ENCODE results near the gene PLOD2. TPM values are rescaled to one million over a fixed set of nuclear protein-coding genes. Genes with fewer than 3 reads are reported as not detected.

The PLOD2 gene
- total RNA-seq, 1 donor = 46.1 TPM

DNA sequence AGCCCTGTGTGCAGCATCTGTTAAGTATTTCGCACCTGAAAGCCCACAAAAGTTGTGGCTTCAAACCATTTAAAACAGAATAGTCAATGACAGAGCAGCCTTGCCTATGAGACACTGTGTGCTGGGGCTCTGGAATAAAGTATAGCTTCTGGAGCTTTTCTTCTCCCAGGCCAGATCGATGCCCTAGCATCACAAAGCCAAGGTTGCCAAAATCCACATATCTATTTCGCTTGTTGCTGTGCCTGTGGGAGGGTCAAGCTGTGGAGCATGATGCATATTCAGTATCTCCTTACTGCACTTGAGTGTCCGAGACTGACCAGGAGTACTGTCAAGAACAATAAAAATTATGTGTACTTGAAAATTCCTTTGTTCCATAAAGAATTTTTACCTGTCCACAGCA lies 7.6 kb downstream of the PLOD2 start:
- H3K4me3 ChIP-seq (ENCODE audit: low read depth, low read length) = no peak overlapping the region
- TF ChIP-seq, protein P1, sequence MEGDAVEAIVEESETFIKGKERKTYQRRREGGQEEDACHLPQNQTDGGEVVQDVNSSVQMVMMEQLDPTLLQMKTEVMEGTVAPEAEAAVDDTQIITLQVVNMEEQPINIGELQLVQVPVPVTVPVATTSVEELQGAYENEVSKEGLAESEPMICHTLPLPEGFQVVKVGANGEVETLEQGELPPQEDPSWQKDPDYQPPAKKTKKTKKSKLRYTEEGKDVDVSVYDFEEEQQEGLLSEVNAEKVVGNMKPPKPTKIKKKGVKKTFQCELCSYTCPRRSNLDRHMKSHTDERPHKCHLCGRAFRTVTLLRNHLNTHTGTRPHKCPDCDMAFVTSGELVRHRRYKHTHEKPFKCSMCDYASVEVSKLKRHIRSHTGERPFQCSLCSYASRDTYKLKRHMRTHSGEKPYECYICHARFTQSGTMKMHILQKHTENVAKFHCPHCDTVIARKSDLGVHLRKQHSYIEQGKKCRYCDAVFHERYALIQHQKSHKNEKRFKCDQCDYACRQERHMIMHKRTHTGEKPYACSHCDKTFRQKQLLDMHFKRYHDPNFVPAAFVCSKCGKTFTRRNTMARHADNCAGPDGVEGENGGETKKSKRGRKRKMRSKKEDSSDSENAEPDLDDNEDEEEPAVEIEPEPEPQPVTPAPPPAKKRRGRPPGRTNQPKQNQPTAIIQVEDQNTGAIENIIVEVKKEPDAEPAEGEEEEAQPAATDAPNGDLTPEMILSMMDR (IDR thresholded peaks at IDR 0.05; ENCODE audit: insufficient read depth, low read length) = no peak
- no peak for DNase-seq (ENCODE audit: low read depth)

GRCh38 chr3:146152834-146153233 lies 8.2 kb downstream of the PLOD2 start:
- TF ChIP-seq, protein P1 (IDR thresholded peaks at IDR 0.05; ENCODE audit: insufficient read depth, low read length) = no peak
- H3K4me3 ChIP-seq (ENCODE audit: low read depth, low read length) = no peak overlapping the region
- no peak for DNase-seq (ENCODE audit: low read depth)

- peak; percentile 68 for DNase-seq (ENCODE audit: low read depth)
- H3K4me3 ChIP-seq (ENCODE audit: low read depth, low read length) = no peak overlapping the region
- TF ChIP-seq, protein P1 (IDR thresholded peaks at IDR 0.05; ENCODE audit: insufficient read depth, low read length) = peak; percentile 49
Observed at GRCh38 chr3:146148468-146148931, 12.5 kb downstream of the PLOD2 start.

DNA sequence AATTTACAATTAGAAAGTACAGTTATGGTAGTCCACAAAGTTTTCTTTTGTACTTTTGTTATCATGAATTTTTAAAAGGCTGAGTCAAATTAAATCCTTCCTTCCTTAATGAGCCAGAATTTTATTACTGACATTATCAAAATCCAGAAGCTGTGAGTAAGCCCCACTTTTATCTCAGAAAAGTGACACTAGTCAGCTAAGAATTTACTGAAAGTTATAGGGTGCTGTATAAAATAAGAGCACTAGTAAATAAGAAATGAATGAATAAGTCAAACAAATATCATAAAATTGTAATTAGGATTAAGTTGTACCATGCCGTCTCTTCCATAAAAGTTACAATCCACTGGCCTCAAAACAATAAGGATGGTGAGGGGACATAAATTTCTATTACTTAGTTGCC lies 15.3 kb downstream of the PLOD2 start:
- no peak overlapping the region for H3K4me3 ChIP-seq (ENCODE audit: low read depth, low read length)
- no peak for DNase-seq (ENCODE audit: low read depth)
- TF ChIP-seq, protein P1 (IDR thresholded peaks at IDR 0.05; ENCODE audit: insufficient read depth, low read length) = no peak

DNA sequence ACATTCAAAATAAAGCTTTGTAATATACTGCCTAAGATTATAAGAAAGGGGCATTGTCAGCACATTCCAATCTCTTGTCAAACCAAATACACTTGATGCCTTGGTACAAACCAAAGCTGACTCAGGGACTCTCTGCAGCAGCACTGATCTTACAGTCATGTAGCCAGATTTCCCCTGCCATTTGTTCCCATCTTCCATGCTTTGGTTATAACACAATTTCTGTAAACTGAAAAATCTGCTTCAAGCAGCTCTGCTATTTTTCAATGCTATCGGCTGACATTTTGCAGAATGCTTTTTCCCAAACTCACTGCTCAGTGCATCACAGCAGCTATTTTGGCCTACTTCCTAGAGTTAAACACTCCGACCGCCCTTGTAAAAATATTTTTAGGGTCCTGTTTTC lies 18.2 kb downstream of the PLOD2 start:
- TF ChIP-seq, protein P1 (IDR thresholded peaks at IDR 0.05; ENCODE audit: insufficient read depth, low read length) = no peak
- DNase-seq (ENCODE audit: low read depth) = peak; percentile 73
- no peak overlapping the region for H3K4me3 ChIP-seq (ENCODE audit: low read depth, low read length)

DNA sequence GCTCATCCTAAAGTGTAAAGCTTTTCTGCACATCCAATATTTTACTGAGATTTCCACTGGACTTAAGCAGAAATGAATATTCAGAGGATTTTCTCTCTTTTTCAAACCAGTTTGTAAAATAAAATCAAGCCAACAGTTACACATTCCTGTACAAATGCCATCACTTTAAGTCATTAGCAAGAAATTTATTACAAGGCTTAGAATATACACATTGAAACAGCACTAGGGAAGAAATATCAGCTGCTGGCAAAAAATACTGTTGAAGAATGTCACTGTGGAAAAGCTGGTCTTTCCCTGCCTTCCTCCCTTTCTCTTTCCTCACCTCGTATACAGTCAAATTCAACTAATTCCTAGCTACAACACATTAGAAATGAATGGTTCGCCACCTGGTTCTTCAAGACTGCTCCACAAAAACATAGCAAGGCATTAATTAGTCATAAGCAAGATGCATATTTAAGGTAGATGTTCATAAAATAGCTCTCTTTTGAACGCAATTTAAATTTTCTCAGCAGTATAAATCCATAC lies 21.3 kb downstream of the PLOD2 start:
- TF ChIP-seq, protein P1 (IDR thresholded peaks at IDR 0.05; ENCODE audit: insufficient read depth, low read length) = no peak
- no peak overlapping the region for H3K4me3 ChIP-seq (ENCODE audit: low read depth, low read length)
- DNase-seq (ENCODE audit: low read depth) = peak; percentile 30

DNA sequence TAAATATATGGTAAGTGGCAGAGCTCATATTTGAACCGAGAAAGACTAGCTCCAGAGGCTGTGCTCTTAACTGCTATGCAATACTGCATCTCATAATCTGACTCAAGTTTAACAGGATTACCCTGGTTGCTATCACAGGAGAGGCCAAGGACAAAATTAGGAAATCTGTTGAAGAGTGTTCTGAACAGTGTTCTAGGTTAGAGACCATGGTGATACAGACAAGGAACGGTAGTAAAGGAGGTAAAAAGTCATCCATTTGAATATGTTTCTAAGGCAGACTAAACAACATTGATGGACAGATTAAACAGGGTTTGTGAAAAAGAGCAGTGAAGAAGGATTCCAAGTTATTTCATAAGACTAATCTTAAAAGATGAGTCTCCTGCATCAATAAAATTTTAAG lies 22.1 kb downstream of the PLOD2 start:
- TF ChIP-seq, protein P1 (IDR thresholded peaks at IDR 0.05; ENCODE audit: insufficient read depth, low read length) = no peak
- DNase-seq (ENCODE audit: low read depth) = no peak
- H3K4me3 ChIP-seq (ENCODE audit: low read depth, low read length) = no peak overlapping the region
